T-cell (primary cell): Measurements from ENCODE around the gene PDLIM1. TPM values are rescaled to one million over a fixed set of nuclear protein-coding genes. Genes with fewer than 3 reads are reported as not detected.

Experiments used
- ATAC-seq, 4 experiments: fragments of 200-7000 bp in 3 of 4; fragments of 150-1000 bp in 1 of 4; cut with Tn5 transposase; replicated peaks in 1 of 4; 1 replicate in 3 of 4; 2 replicates in 1 of 4; pipeline ENCODE4 v1.10.0; 2021; ENCODE audit warnings: moderate library complexity in 3 of 4, mild to moderate bottlenecking in 2 of 4, moderate number of reproducible peaks in 1 of 4
- CTCF ChIA-PET, 2 donors: fragments of 300-600 bp; sonication (Branson Sonifier 250); formaldehyde crosslinking; loops; one replicate each; lab custom pipeline; 2022; ENCODE audit warnings: antibody characterized with exemption in 2 of 2; lab: Charles Lee
- POLR2A ChIA-PET, 2 donors: fragments of 300-600 bp; sonication (Branson Sonifier 250); formaldehyde crosslinking; loops; one replicate each; lab custom pipeline; 2022; ENCODE audit warnings: antibody characterized with exemption in 2 of 2; lab: Charles Lee
- DNase-seq, 35 experiments: peaks; one replicate each; pipeline versions ENCODE4 v3.0.0 to v3.0.0-alpha.2; 2013 to 2023
- H3K27ac ChIP-seq: one replicate; pipeline ENCODE4 v1.5.1; 2013; ENCODE audit warnings: low read length
- H3K27me3 ChIP-seq, 2 experiments: replicated peaks in 1 of 2; 1 replicate in 1 of 2; 2 replicates in 1 of 2; pipeline versions ENCODE4 v1.6.1 to v1.7.0; 2013; ENCODE audit warnings: low read length in 1 of 2, mixed read lengths in 1 of 2; ENCODE audit not compliant: control insufficient read depth in 2 of 2, insufficient read depth in 2 of 2; ENCODE audit errors: extremely low read depth in 1 of 2
- H3K36me3 ChIP-seq, 2 donors: 1 replicate in 1 of 2; 2 replicates in 1 of 2; pipeline versions ENCODE4 v1.6.1 to v1.7.0; 2013; ENCODE audit warnings: low read length in 1 of 2; ENCODE audit not compliant: control insufficient read depth in 2 of 2, insufficient read depth in 1 of 2; ENCODE audit errors: extremely low read depth in 1 of 2
- H3K4me1 ChIP-seq, 2 experiments: 1 replicate in 1 of 2; 2 replicates in 1 of 2; pipeline versions ENCODE4 v1.6.1 to v1.7.0; 2013; ENCODE audit warnings: low read length in 2 of 2, mixed read lengths in 1 of 2; ENCODE audit not compliant: insufficient read depth in 2 of 2, control insufficient read depth in 1 of 2; ENCODE audit errors: extremely low read depth in 1 of 2
- H3K4me3 ChIP-seq, 2 donors: 1 replicate in 1 of 2; 2 replicates in 1 of 2; pipeline versions ENCODE4 v1.5.1 to v1.7.0; 2013; ENCODE audit warnings: mild to moderate bottlenecking in 2 of 2, low read length in 1 of 2, moderate library complexity in 1 of 2; ENCODE audit not compliant: control insufficient read depth in 1 of 2; ENCODE audit errors: extremely low read depth in 1 of 2
- H3K9me3 ChIP-seq: 2 replicates; pipeline ENCODE4 v1.7.0; 2013
- H3K27ac Mint-ChIP-seq, 2 donors: one replicate each; pipeline ENCODE4 v1.8.0; 2020 to 2021; ENCODE audit warnings: mild to moderate bottlenecking in 2 of 2, mixed read lengths in 2 of 2
- H3K27me3 Mint-ChIP-seq, 2 donors: one replicate each; pipeline ENCODE4 v1.8.0; 2021 to 2022; ENCODE audit warnings: mixed read lengths in 2 of 2
- H3K36me3 Mint-ChIP-seq: one replicate; pipeline ENCODE4 v1.8.0; 2021; ENCODE audit warnings: mixed read lengths
- H3K4me1 Mint-ChIP-seq, 3 donors: one replicate each; pipeline ENCODE4 v1.8.0; 2020 to 2022; ENCODE audit warnings: mixed read lengths in 3 of 3, mild to moderate bottlenecking in 1 of 3
- H3K4me3 Mint-ChIP-seq, 3 donors: one replicate each; pipeline ENCODE4 v1.8.0; 2020 to 2022; ENCODE audit warnings: mild to moderate bottlenecking in 3 of 3, mixed read lengths in 3 of 3, moderate library complexity in 3 of 3
- H3K9me3 Mint-ChIP-seq, 3 donors: one replicate each; pipeline ENCODE4 v1.8.0; 2020 to 2022; ENCODE audit warnings: mixed read lengths in 3 of 3
- WGBS: methylation state at CpG from one replicate; pipeline ENCODE4 v1.1.5; 2013; ENCODE audit warnings: missing lambda C conversion rate; ENCODE audit not compliant: insufficient coverage; 5-methylcytosine and 5-hydroxymethylcytosine counted together
- total RNA-seq, 35 experiments: library from RNA in 6 of 35; stranded (reverse) in 6 of 35; fragments of 120-200 nt in 1 of 35; gene quantifications; one replicate each; pipeline versions ENCODE4 v1.2.1 to v1.2.4 and lab custom pipeline; 2013 to 2026

Gene PDLIM1
- total RNA-seq, 5 donors from 2014 or later (not counting 1 experiment from before 2014, with no cell fraction given): 4.2 to 9.7 (median 5.3) TPM

DNA sequence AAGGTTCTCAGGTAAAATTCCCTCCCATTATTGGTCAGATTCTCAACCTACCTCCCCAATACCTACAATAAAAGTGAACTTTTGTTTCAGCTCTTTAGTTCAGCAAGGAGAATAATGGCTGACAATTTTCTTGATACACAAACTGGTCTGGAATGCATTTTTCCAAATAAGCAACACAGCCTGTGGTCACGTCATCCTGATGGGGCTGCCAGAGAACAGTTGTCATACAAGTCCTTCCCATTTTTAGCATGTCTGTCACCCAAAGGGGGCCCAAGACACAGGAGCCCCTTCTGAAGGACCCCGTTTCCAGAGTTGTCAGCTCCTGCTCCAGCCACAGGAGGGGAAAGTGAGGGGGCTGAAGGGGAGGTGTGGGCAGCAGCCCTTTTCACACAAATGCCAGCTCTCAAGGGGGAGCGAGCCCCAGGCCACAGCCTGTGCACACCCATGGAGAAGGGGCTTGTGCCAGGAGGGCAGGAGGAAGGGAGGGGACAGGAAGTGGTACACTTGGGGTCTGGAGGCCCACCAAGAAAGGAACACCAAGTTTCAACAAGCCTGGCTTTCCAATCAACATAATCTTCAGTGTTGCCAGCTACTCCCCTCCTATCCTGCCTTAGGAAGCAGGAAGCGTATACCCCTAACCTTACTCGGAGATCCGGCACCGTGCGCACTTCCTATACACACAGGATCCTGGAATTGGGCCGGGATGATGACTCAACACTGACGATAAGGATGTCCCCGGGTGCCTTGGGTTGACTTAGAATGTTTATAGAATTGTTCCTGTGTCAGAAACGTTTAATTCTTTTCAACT lies 43.4 kb upstream of the PDLIM1 start:
- no peak overlapping the region for H3K4me3 Mint-ChIP-seq
- ChIA-PET CTCF (interaction anchor here in 1 of 2 donors (0.7 kb wide), 1 partner anchor 88 kb away, joined by 6 read pairs; no protein-coding TSS in a partner anchor), POLR2A (no interaction called here)
- no peaks in the 10 kb centered on the region for H3K4me1 ChIP-seq
- DNase-seq: no peak
- H3K27me3 ChIP-seq: peaks cover 0 to 6% of the 10 kb centered on the region in 2 experiments
- no peaks in the 10 kb centered on the region for H3K9me3 ChIP-seq
- no peak overlapping the region for H3K27ac Mint-ChIP-seq
- no peak overlapping the region for H3K4me3 ChIP-seq
- WGBS: 80% methylated on average over 6 of the region's 12 CpGs
- no peak overlapping the region for H3K27ac ChIP-seq
- H3K36me3 ChIP-seq: no peaks in the 10 kb centered on the region
- no peaks in the 10 kb centered on the region for H3K36me3 Mint-ChIP-seq
- no peak for ATAC-seq
- H3K9me3 Mint-ChIP-seq: no peaks in the 10 kb centered on the region
- peaks cover 2 to 9% of the 10 kb centered on the region in 2 donors for H3K27me3 Mint-ChIP-seq
- no peaks in the 10 kb centered on the region for H3K4me1 Mint-ChIP-seq

DNA sequence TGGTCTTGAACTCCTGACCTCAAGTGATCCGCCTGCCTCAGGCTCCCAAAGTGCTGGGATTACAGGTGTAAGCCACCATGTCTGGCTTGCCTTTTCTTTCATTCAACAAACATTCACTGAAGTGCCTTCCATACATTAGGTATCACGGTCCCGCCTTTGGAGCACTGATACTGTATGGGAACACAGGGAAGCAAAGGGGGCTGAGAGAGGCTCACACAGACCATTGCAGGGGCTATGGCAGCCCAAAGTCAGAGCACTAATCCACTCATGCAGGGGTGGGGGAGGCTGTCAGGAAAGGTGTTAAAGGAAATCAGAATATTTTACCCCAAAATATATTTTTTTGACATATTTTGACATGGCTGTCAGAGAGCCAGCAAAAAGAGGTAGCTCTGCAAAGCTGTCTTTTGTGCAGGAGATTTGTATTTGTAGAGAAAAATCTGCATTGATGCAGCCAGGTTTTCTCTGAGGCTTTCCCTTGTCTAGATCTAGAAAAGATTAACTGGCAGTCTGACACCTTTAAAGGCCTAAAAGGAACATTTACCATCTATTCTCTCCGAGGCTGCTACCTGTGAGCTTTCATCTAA lies 42.0 kb upstream of the PDLIM1 start:
- H3K4me3 Mint-ChIP-seq: no peak overlapping the region
- CTCF ChIA-PET: interaction anchor here in 1 of 2 donors (0.8 kb wide), 1 partner anchor 30 kb away, joined by 3 read pairs; no protein-coding TSS in a partner anchor
- 40% methylated on average over 1 of the region's 4 CpGs for WGBS
- peaks cover 0 to 6% of the 10 kb centered on the region in 2 experiments for H3K27me3 ChIP-seq
- H3K4me3 ChIP-seq: no peak overlapping the region
- no peaks in the 10 kb centered on the region for H3K4me1 ChIP-seq
- POLR2A ChIA-PET: no interaction called here
- DNase-seq: no peak
- no peak overlapping the region for H3K27ac Mint-ChIP-seq
- no peaks in the 10 kb centered on the region for H3K9me3 Mint-ChIP-seq
- H3K9me3 ChIP-seq: no peaks in the 10 kb centered on the region
- no peaks in the 10 kb centered on the region for H3K36me3 ChIP-seq
- H3K4me1 Mint-ChIP-seq: no peaks in the 10 kb centered on the region
- H3K27ac ChIP-seq: no peak overlapping the region
- ATAC-seq: no peak
- no peaks in the 10 kb centered on the region for H3K36me3 Mint-ChIP-seq
- peaks cover 2 to 9% of the 10 kb centered on the region in 2 donors for H3K27me3 Mint-ChIP-seq

DNA sequence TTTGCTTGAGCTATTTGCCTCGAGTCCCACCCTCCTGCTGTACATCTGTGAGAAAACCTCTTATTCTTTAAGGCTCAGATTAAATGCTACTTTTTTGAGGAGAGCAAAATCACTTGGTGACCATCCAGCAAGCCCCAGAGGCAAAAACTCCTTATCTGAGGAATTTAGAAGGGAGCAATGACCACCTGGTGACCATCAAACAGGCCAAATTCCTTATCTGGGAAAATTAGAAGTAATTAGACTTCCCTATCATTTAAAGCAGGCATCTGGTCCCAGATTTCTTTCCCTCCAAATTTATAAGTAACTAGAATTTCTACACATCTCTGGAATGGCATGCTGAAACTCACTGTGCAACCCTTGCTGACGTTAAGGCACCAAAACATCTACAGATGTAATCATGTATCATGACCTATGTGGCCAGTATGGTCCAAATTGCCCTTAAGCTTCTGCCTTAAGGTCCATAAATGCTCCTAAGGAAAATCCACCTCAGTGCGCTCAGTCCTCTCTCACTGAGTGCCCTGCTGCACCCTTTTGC lies 40.9 kb upstream of the PDLIM1 start:
- no peaks in the 10 kb centered on the region for H3K4me1 ChIP-seq
- no peak overlapping the region for H3K4me3 Mint-ChIP-seq
- DNase-seq: no peak
- ChIA-PET POLR2A (no interaction called here), CTCF (no interaction called here)
- no peaks in the 10 kb centered on the region for H3K36me3 Mint-ChIP-seq
- peaks cover 0 to 5% of the 10 kb centered on the region in 2 experiments for H3K27me3 ChIP-seq
- no peaks in the 10 kb centered on the region for H3K9me3 ChIP-seq
- no peak overlapping the region for H3K4me3 ChIP-seq
- H3K27ac ChIP-seq: no peak overlapping the region
- 97% methylated on average over 2 of the region's 3 CpGs for WGBS
- H3K4me1 Mint-ChIP-seq: no peaks in the 10 kb centered on the region
- no peak for ATAC-seq
- no peaks in the 10 kb centered on the region for H3K36me3 ChIP-seq
- H3K27ac Mint-ChIP-seq: no peak overlapping the region
- peaks cover 2 to 4% of the 10 kb centered on the region in 2 donors for H3K27me3 Mint-ChIP-seq
- no peaks in the 10 kb centered on the region for H3K9me3 Mint-ChIP-seq

DNA sequence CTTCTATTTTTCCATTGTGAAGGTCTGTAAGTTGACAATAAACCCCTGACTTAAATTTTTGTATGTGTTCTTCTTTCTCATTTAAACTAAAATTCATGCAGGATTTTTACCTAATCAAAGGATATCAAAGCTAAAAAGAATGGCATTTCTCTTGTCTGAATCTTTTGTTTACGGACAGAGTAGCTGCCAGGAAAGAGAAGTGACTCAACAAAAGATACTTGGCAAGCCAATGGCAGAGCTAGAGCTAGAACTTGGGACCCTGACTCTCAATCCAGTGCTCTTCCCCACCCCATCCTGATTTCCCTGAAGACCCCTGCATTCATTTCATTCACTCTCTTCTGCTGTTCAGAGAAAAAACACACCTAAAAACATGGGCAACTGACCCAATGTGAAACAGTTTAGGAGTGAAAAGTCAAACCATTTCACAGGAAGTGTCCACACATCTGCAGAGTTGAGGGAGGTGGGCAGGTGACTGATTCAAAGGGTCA lies 40.2 kb upstream of the PDLIM1 start:
- DNase-seq (no peak), ATAC-seq (no peak)
- 83% methylated on average over 1 of the region's 1 CpG for WGBS
- Mint-ChIP-seq H3K36me3 (no peaks in the 10 kb centered on the region), H3K4me3 (no peak overlapping the region), H3K9me3 (no peaks in the 10 kb centered on the region), H3K4me1 (no peaks in the 10 kb centered on the region), H3K27me3 (peaks cover 0 to 4% of the 10 kb centered on the region in 2 donors), H3K27ac (no peak overlapping the region)
- no peaks in the 10 kb centered on the region for H3K4me1 ChIP-seq
- ChIA-PET POLR2A (no interaction called here), CTCF (no interaction called here)
- no peaks in the 10 kb centered on the region for H3K27me3 ChIP-seq
- H3K36me3 ChIP-seq: no peaks in the 10 kb centered on the region
- no peaks in the 10 kb centered on the region for H3K9me3 ChIP-seq
- H3K4me3 ChIP-seq: no peak overlapping the region
- H3K27ac ChIP-seq: no peak overlapping the region

DNA sequence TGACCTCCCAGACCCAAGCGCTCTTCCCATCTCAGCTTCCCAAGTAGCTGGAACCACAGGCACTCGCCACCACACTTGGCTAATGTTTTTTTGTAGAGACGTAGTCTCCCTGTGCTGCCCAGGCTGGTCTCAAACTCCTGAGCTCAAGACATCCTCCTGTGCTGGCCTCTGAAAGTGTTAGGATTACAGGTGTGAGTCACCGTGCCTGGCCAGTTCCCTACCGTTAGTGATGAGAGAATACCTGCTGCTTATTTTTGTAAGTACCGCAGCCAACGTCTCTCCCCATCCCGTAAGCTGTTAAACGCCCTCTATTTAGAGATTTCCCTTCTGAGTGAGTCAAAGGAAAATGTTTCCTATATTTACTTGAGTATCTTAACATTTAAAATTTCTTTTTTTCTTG lies 38.5 kb upstream of the PDLIM1 start:
- H3K27ac Mint-ChIP-seq: no peak overlapping the region
- CTCF ChIA-PET: interaction anchor here in 1 of 2 donors (0.7 kb wide), 1 partner anchor 41 kb away, joined by 3 read pairs; no protein-coding TSS in a partner anchor
- 96% methylated on average over 3 of the region's 9 CpGs for WGBS

DNA sequence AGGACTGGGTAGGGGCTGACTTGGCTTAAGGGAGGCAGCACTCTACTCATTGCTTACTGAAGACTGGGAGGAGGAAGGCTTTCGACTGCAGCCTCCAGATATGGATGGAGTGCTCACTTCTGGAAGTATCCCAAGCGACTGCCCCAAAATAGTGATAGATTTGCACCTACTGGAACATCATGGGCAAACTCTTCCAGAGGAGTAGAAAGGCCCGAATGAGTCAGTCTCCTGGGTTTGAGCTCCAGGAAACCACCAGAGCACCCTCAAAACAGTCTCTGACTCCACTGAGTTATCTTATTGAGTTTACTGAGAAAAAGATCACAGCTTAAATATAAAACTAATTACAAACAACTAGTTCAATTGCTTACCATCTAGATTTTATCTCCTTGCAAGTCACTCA lies 37.2 kb upstream of the PDLIM1 start:
- Mint-ChIP-seq H3K27ac (no peak overlapping the region), H3K27me3 (peaks cover 0 to 4% of the 10 kb centered on the region in 2 donors), H3K9me3 (no peaks in the 10 kb centered on the region), H3K4me1 (no peaks in the 10 kb centered on the region), H3K36me3 (no peaks in the 10 kb centered on the region), H3K4me3 (no peak overlapping the region)
- 60% methylated on average over 1 of the region's 3 CpGs for WGBS
- no peak overlapping the region for H3K4me3 ChIP-seq
- DNase-seq (no peak), ATAC-seq (no peak)
- no peaks in the 10 kb centered on the region for H3K36me3 ChIP-seq
- no peaks in the 10 kb centered on the region for H3K9me3 ChIP-seq
- H3K4me1 ChIP-seq: no peaks in the 10 kb centered on the region
- POLR2A ChIA-PET: no interaction called here
- H3K27me3 ChIP-seq: no peaks in the 10 kb centered on the region
- H3K27ac ChIP-seq: no peak overlapping the region
- CTCF ChIA-PET: no interaction called here

More for the DNA sequence above, 38.5 kb upstream of the PDLIM1 start:
- POLR2A ChIA-PET: no interaction called here
- no peak for DNase-seq
- H3K9me3 ChIP-seq: no peaks in the 10 kb centered on the region
- no peak overlapping the region for H3K4me3 ChIP-seq
- H3K36me3 ChIP-seq: no peaks in the 10 kb centered on the region
- H3K27ac ChIP-seq: no peak overlapping the region
- peaks cover 0 to 4% of the 10 kb centered on the region in 2 donors for H3K27me3 Mint-ChIP-seq
- H3K36me3 Mint-ChIP-seq: no peaks in the 10 kb centered on the region
- H3K4me1 ChIP-seq: no peaks in the 10 kb centered on the region
- no peak for ATAC-seq
- H3K9me3 Mint-ChIP-seq: no peaks in the 10 kb centered on the region
- H3K27me3 ChIP-seq: no peaks in the 10 kb centered on the region
- H3K4me3 Mint-ChIP-seq: no peak overlapping the region
- H3K4me1 Mint-ChIP-seq: no peaks in the 10 kb centered on the region
